GM18499 (cell line): ENCODE measurements around the gene SORCS3.

ENCODE experiments used
- ATAC-seq: cut with Tn5 transposase; IDR thresholded peaks from one replicate; pipeline ENCODE4 v1.9.1; 2021; ENCODE audit warnings: moderate number of reproducible peaks; ENCODE audit not compliant: insufficient read depth, unreplicated experiment

Gene SORCS3

DNA sequence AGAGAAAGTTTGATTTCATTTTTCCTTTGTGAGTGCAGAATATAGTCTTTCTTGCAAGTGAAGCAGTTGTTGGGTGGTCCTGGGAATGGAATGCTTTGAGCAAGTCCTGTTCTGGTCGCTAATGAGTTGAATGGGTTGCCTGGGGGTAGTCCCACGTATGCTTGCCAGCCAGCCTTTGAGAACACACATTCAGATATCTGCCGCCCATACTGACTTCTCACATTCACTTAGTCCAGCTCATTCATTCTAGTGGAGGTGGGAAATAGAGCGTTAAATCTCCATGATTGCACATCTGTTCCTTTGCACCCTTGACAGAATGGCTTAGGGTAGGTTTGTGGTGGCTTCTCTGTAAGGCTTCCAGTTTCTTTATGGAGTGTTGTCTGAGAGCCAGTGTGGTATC, 256.6 kb downstream of the SORCS3 start:
- ATAC-seq: no peak

DNA sequence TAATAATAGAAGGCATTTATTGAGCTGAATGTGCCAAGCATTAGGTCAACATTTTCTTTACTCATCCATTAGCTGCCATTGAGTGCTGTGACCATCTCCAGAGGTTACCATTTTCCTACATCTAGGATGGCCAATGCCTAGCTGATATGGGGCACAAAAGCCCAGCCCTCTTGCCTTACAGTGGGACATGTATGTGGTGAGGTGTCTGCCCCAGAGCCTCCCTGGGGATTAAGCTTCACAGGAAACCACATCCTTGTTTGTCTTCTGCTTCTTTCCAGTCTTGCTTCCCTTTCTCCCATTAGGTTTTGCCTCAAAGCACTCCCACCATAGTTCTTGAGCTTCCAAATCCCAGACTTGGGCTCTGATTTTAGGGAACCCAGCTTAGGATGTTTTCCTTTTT, 258.7 kb downstream of the SORCS3 start:
- no peak for ATAC-seq

DNA sequence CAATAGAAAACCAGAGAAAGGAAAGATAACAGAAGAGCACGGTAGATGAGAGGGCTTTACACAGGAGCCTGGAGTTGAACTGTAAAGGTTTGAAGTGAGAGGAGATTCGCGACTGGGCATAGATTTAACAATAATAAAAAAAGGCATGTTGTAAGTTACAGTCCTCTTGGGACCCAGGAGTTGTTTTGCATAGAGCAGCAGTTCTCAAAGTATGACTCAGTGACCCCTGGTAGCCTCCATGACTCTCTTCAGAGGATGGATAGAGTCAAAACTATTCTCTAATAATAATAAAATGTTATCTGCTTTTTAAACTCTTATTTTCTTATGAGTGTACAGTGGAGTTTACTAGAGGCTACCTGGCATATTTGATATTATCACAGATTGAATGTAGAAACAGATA, 262.3 kb downstream of the SORCS3 start:
- ATAC-seq: no peak

GRCh38 chr10:104904753-104905323, 263.7 kb downstream of the SORCS3 start:
- no peak for ATAC-seq

GRCh38 chr10:104906112-104906511, 265.0 kb downstream of the SORCS3 start:
- ATAC-seq: no peak

DNA sequence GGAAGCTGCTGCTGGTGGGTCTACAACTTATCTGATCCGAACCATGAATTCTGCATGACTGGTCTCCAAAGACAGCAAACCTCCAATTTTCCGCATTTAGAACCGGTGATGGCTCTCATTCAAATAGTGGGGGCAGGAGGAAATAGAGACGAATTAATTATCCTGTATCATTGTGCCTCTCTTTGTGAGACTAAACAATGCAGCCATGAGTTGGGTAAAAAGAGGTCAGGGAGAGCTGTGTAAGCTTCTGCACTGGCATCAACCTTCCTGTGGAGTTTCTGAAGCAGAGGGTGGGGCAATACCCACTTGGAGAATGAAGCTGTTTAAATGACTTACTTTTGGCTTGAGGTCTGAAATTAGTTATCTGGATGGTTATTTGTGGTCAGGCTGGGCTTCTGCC, 266.4 kb downstream of the SORCS3 start:
- ATAC-seq: no peak

DNA sequence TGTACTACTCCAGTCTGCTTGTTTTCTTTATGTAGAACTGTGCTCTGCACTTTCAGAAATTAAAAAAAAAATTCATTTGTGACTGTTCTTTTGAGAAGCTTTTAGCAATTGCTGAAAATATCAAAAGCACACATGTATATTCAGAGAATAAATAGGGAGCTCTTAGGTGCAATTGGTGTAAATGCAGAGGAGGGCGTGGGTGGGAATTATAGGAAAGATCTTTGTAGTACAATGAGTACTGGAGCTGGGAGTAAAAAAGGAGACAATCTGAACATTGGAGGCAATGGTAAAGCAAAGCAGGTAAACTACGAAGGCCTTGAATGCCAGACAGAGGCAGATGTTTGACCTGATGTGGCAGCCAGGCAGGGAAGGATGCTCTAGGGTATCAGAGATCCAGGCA, 267.5 kb downstream of the SORCS3 start:
- no peak for ATAC-seq

DNA sequence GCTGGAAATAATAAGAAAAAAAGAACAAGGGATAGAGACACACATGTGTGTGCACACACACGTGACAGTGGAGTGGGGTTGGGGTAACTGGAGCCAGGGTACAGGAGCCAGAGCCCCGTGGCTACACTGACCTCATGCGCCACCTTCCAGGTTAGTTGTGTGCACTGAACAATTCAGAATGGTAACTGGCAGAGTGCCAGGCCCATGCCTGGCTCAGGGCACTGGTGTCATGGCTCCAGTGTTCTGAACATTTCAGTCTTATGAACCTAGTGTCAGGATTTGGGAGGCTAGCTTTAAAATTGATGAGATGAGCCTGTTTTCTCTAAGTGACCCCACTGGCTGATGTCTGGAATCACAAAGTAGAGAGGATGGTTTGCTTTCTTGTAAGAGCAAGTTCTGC, 269.6 kb downstream of the SORCS3 start:
- no peak for ATAC-seq

DNA sequence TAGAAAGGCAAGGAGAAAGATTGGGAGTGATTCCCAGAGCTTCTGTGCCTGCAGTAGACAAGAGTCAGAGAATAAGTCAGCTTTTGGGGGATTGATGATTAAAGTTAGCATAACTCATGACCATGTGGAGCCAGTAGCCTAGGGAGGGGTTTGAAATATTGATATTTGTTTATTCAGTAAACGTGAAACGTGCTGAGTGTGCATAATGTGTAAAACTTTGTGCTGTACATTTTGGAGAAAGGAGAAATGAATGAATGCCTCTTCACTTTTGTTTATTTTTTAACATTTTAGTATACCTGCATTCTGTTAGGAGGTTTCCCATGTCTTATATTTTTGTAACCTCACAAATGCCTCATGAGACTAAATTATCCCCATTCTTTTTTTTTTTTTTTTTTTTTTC, 272.3 kb downstream of the SORCS3 start:
- ATAC-seq: no peak

DNA sequence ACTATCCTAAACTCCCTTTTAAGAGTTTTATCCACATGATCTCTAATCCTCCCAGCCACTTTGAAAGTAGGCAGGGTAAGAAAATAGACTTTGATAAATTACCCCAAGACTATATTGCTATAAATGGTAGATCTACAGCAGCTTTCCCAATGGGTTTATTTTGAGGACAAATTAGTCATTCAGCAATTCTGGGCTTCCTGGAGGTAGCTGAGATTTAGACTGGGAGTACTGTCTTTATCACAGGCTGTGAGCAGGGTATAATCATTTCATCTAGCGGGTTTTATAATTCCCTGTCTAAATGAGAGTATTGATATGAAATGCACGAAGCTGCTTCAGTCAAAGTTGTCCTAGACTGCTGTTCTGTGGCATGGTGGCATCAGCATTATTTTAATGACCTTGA, 279.4 kb downstream of the SORCS3 start:
- ATAC-seq: no peak

GRCh38 chr10:104921763-104922162, 280.7 kb downstream of the SORCS3 start:
- no peak for ATAC-seq

DNA sequence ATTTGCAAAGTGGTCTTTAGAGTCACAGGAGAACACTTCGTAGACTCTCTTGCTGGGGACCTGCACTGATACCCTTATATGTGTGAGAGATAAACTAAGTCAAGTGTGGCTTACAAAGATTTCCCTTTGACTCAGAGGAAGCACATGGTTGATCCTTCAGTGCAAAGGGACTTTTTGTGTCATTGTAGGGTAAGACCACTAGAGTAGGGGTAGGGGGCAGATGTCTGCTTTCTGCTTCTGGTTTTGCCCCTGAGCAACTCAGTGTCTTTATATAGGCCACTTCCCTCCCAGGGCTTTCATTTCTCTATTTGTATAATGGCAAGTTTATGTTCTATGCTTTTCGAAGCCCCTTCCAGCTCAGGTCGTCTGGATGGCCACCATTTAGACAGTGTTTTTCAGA, 281.7 kb downstream of the SORCS3 start:
- peak; percentile 67 for ATAC-seq

DNA sequence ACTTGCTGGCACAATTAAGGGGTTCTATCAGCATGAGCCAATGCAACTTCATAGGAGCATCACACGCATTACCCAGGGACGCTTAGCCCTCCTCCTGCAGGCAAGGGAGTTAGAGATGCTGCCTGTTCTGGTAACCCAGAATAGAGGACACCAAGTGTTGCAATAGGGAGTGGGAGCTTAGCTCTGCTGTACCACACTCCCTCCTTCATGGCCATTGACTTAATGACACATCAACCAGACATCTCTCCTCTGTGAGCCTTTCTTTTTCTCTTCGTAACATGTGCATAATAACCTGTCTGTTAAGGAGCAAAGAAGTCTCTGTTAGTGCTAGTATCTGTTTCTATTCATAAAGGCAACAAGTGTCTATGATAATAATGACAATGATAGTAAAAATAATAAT, 282.4 kb downstream of the SORCS3 start:
- no peak for ATAC-seq

GRCh38 chr10:104924101-104924795, 283.2 kb downstream of the SORCS3 start:
- ATAC-seq: no peak

GRCh38 chr10:104925232-104925851, 284.3 kb downstream of the SORCS3 start:
- no peak for ATAC-seq

GRCh38 chr10:104928734-104929133, 287.6 kb downstream of the SORCS3 start:
- no peak for ATAC-seq

DNA sequence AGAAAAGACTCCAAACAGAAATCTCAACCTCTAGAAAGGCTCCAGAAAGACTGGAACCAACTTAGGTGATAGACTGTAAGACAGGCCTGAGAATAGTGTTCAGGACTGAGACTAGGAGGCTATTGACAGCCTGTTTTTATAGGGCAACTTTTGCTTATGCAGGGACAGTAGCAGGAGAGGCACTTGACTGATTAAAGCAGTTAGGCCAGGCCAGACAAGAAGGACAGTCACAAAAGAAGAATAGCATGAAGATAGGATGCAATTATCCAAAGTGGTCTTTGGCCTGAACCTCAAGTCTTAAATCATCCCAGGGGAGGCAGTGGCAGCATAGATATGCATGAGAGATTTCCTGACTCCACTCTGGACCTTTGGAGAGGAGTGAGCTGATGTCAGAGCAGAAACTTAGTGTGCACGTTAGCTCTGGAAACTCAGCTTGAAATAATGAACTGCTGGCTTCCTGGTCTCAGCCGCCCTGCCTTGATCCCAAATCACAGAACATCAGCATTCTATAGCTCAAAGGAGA, 290.6 kb downstream of the SORCS3 start:
- ATAC-seq: no peak

- ATAC-seq: no peak
These were observed 294.6 kb downstream of the SORCS3 start for GRCh38 chr10:104935656-104936055.

DNA sequence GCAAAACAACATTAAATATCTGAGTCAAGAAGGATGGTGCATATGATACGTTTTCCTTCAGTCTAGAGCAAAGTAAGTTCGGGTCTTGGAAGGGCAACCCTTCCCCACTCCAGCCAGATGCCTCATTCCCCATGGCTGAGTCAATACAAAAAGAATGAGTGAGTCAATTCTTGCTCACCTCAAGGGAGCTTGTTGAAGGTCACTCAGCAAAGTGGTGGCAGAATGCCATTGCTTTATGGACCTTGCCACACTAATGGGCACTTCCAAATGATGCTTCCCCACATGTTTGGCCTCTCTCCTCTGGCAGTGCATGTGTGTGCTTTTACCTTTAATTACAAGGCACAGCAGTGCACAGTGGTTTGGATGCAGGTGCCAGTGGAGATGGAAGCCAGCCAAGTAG, 296.5 kb downstream of the SORCS3 start:
- ATAC-seq: no peak

- no peak for ATAC-seq
These were observed 296.9 kb downstream of the SORCS3 start for GRCh38 chr10:104938031-104938430.

DNA sequence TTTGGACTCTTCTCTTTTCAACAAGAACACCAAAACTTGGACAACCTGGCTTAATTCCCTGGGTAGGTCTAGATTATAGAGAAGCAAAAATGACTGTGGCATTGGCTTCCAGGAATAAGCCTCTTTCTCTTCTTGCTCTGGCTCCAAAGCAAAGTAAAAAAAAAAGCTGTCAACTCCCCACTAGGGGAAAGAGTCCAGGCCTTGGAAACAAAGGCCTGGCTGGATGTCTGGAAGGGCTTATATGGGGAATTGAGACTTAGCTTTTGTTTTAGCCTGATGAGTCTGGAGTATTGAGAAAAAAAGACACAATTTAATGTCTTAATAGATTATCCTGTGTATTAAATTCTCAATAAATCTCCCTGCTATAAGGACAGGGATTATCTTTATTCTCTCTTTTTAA, 300.6 kb downstream of the SORCS3 start:
- no peak for ATAC-seq

GRCh38 chr10:104947314-104947713, 306.2 kb downstream of the SORCS3 start:
- no peak for ATAC-seq
